ENCODE results near the gene MED20.

DNA sequence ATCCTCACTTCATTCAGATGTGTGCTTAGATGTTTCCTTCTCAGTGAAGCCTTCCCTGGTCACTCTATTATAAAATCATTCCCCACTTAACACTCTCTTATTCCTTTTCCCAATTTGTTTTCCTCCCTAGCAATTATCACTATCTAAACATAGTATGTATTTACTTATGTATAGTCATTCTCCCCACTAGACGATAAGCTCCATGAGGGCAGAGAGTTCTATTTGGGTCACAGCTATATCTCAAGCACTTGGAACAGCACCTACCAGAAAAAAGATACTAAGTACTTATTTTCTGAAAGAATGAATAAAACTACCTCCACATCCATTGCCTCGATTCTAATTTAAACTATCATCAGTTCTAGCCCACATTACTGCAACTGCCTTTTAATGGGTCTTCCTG lies 62.2 kb downstream of the MED20 start:
- TF ChIP-seq, protein P1, sequence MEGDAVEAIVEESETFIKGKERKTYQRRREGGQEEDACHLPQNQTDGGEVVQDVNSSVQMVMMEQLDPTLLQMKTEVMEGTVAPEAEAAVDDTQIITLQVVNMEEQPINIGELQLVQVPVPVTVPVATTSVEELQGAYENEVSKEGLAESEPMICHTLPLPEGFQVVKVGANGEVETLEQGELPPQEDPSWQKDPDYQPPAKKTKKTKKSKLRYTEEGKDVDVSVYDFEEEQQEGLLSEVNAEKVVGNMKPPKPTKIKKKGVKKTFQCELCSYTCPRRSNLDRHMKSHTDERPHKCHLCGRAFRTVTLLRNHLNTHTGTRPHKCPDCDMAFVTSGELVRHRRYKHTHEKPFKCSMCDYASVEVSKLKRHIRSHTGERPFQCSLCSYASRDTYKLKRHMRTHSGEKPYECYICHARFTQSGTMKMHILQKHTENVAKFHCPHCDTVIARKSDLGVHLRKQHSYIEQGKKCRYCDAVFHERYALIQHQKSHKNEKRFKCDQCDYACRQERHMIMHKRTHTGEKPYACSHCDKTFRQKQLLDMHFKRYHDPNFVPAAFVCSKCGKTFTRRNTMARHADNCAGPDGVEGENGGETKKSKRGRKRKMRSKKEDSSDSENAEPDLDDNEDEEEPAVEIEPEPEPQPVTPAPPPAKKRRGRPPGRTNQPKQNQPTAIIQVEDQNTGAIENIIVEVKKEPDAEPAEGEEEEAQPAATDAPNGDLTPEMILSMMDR (IDR thresholded peaks at IDR 0.05): no peak
- no peak for TF ChIP-seq EP300 (IDR thresholded peaks at IDR 0.05)

All from A549 (cell line).